ELR (cell line): ENCODE measurements around the gene LRRC58.
"Not testable (repeated sequence)": the region's sequence is repeated elsewhere in the genome, so short reads cannot be mapped to it uniquely, and the experiment has no call there.

Experiments
- DNase-seq: peaks from one replicate; pipeline ENCODE4 v3.0.0-alpha.2; 2015; ENCODE audit warnings: low read depth

LRRC58 gene

DNA sequence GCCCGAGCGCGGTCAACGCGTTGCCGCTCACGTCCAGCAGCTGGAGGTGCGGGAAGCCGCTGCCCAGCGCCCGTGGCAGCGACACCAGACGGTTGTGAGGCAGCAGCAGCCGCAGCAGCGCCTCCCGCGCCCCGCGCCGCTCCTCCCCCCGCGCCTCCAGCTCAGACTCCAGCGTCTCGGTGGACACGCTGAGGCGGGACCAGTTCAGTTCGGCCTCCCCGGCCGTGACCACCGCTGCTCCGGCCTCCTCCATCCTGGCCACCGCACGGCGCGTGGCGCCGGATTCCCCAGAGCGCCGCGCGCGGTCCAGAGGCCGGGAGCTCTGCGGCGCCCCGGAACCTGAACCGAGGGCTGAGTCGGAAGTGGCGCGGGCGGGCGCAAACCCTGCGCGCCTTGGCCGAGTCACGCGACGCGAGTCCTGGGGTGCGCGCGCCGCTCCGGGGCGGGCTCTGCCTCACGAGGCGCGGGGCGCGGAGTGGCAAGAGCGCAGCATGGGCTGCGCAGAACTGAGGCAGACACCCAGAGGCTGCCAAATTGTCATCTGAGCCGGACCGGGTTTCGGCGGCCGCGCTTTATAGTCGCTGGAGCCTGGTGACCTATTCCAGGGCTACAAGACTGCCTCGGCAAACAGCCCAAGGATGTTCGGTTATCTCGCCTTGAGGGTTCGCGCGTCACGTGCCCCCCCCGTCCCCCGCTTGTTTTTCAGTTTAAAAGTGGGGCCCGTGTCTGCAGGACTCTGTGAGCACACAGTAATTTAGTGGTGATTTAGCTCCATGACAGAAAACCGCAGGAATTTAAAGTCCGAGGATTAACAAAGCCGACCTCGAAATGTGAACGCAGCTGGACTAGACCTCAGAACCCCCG lies at the start of gene LRRC58:
LRRC58 (minus strand) TSS at position 364 of the 864 bp plus-strand sequence; CDS start at position 253, 111 bp downstream.
- DNase-seq = peak; percentile 97

DNA sequence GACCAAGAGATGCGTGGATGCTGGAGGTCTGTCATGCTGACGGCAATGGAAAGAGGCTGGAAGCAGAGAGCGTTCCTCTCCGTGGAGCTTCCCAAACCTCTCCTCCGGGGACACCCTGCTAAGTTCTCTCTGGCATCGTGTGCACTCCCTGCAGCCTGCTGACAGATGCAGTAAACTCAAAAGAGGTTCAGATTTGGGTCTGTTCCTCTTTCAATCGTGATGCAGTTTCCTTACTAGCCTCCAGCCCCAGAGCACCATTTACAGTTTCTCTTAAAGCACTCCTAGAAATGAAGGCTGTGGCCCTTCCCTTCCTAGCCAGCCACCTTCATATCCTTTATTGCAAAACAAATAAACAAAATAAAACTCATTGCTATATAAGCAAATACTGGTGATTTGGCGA lies 47.3 kb upstream of the LRRC58 start:
- DNase-seq = no peak

DNA sequence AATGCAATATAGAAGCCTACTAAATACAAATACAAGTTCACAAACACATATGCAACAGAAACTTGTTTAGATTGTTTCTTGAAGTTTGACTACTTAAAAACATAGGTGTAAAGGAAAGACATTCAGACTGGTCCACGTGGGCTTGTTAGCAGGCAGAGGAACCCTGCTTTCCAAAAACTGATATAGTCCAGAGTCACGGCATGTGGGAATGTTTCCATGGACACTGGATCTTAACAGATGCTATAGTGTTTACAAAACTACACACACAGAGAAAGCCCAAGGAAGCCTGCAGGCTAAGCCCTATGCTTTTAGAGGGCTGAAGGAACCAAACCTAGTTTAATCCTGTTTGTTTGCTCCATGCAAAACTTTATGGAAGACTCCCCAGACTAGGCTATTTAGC lies 45.2 kb upstream of the LRRC58 start:
- DNase-seq = no peak

- no peak for DNase-seq
Observed at GRCh38 chr3:120393761-120394160, 44.6 kb upstream of the LRRC58 start.

- DNase-seq = peak; percentile 36
Observed at GRCh38 chr3:120393243-120393642, 44.1 kb upstream of the LRRC58 start.

GRCh38 chr3:120382941-120383447 lies 33.8 kb upstream of the LRRC58 start:
- no peak for DNase-seq

DNA sequence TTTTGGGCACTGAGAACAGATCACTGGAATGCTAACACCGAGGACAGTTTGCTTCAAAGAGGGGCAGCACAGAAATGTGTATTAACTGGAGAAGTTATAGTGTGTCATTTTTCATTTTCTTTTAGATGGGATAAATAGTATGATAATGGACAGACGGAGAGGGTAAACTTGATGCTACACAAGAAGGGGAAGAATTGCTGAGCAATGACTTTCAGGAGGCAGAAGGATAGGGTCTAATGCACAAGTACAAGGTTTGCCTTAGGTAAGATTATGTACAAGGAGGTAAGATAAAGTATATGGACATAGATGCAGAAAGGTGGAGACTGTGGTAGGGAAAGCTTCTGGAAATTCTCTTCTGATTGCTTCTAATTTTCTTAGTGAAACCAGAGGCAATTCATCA lies 32.3 kb upstream of the LRRC58 start:
- no peak for DNase-seq

DNA sequence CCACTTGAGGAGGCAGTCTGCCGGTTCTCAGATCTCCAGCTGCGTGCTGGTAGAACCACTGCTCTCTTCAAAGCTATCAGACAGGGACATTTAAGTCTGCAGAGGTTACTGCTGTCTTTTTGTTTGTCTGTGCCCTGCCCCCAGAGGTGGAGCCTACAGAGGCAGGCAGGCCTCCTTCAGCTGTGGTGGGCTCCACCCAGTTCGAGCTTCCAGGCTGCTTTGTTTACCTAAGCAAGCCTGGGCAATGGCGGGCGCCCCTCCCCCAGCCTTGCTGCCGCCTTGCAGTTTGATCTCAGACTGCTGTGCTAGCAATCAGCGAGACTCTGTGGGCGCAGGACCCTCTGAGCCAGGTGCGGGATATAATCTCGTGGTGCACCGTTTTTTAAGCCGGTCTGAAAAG lies 28.8 kb upstream of the LRRC58 start:
- DNase-seq = not testable (repeated sequence)

DNA sequence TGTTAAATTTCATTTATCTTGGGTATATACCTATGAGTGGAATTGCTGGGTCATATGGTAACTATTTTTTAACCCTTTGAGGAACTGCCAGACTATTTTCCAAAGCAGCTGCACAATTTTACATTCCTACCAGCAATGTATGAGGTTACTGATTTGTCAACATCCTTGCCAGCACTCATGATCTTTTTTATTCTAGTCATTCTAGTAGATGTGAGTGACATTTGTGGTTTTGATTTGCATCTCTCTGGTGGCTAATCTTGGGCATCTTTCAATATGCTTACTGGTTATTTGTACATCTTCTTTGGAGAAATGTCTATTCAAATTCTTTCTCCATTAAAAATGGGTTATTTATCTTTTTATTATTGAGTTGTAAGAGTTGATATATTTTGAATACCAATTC lies 21.3 kb upstream of the LRRC58 start:
- no peak for DNase-seq

GRCh38 chr3:120369037-120369467 lies 19.9 kb upstream of the LRRC58 start:
- no peak for DNase-seq

DNA sequence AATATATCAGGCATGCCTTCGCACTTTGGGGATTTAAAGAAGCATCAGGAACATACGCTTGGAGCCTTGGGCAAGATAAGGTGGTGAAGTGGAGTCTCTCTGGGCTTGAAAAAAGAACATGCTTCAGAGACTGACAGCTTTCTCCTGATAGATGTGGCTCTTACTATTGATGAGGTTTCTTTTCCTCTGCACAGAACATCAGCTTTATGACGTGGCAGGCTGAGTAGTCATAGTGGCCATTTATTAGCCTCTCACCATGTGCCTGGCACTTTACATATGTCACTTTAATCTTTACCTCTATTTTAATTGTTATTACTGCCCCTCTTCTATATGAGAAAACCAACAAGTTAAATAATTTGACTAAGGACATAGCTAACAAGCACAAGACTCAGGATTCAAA lies 19.0 kb upstream of the LRRC58 start:
- no peak for DNase-seq

DNA sequence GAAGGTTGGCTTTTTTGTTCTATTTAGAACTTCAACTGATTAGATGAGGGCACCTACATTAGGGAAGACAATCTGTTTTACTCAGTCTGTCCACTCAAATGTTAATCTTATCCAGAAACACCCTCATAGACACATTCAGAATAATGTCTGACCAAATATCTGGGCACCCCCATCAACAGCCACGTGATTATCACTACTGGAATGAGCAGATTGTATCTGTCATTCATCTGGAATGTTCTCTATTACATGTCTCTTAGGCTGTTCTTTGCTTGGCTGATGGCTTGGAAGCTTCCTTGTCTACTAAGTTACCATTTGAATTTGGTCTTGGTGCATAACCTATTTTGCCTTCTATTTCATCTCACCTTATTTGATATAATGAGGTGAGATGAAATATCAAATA lies 15.7 kb upstream of the LRRC58 start:
- peak; percentile 46 for DNase-seq

GRCh38 chr3:120364101-120364500 lies 14.9 kb upstream of the LRRC58 start:
- DNase-seq = no peak

- DNase-seq = no peak
Observed at GRCh38 chr3:120357807-120358206, 8.7 kb upstream of the LRRC58 start.

GRCh38 chr3:120355486-120355885 lies 6.3 kb upstream of the LRRC58 start:
- DNase-seq = no peak

DNA sequence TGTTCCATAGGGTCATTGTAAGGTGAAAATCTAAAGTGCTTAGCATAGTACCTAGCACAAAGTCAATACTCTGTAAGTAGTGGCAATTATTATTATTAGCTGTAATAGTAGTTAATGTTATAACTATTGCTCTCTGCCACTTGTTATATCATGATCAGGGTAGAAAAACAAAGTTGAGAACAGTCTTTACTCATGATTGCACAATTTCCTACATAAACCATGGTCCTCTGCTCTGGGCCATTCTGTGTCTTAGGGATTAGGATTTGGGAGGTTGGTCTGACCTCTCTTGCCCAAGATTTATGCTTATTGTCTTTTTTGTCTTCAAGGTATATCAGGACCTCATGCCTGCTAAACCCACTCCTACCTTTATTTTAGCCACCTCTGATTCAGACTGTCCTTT lies 4.3 kb upstream of the LRRC58 start:
- no peak for DNase-seq

GRCh38 chr3:120352017-120352416 lies 2.9 kb upstream of the LRRC58 start:
- DNase-seq = no peak

DNA sequence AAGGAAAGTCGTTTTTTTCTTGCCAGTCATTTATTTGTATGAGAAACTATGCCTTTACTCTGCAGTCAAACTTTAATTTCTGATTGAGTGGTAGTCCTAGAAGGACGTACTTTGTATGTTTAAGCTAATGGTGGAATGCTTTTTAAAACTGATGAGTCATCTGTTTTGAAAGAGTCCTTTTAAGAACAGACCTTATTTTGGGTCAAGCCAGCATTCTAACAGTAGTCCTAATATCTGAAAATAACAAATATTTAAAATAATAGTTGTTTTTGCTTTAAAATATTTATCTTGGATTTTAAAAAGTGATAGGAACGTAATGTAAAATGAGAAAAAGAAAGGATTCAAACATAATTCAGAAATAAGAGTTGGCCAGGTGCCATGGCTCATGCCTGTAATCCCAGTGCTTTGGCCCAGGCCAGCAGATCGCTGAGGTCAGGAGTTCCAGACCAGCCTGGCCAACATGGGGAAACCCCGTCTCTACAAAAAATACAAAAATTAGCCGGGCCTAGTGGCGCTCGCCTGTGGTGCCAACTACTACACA lies 1.3 kb upstream of the LRRC58 start:
- peak; percentile 72 for DNase-seq

DNA sequence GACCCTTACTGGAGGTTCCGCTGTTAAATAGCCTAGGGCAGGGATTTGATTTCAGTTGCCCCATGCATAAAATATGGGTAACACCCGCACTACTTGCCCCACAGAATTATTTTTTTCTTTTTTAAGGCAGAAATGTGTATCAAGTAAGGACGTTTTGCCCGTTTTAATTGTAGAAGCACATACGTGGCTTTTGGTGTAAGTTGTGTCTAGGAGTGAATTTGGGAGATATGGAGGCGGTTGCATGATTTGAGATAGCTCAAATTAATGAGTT lies 636 bp upstream of the LRRC58 start:
- no peak for DNase-seq

DNA sequence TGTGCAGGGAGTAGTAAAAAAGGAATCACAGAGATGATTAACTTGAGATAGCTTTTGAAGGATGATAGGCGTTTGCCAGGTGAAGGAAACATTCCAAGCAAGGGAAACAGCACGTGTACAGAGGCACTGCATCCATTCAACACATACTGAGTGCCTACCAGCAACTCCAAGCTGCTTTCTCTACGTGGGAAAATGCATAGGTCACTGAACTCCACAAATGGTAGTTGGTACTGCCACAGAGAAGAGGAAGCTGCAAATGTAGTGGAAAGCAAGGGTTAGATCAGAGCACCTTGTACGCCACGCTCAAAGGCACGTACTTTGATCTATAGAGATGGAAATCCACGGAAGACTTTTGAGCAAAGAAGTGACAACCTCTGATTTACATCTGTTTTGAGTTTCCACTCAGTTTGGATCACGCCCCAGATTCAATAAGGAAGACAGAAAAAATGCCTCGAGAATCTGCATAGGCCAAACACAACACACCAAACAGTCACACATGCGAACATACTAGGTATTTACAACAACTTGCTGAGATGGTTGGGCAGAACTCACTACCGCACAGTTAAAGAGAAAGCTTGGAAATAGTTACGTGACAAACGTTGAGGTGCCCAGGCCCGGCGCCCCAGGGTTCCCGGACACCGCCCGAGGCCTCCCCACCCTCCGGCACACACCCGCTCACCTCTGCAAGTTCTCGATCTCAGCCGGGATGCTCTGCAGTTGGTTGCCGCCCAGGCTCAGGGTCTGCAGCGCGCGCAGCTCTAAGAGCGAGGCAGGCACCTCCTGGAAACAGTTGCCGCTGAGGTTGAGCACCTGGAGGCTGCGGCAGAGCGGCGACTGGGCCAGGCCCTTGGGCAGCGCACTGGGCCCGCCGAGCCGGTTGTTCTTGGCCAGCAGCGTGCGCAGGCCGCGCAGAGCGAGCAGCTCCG lies 826 bp downstream of the LRRC58 start:
- peak; percentile 36 for DNase-seq

- DNase-seq = peak; percentile 10
Observed at GRCh38 chr3:120344349-120344748, 4.8 kb downstream of the LRRC58 start.

- no peak for DNase-seq
Observed at GRCh38 chr3:120341658-120342346, 7.4 kb downstream of the LRRC58 start.
